SIG-M5 treated with dmso at 0.1 percent for 504 hours (cell line): ENCODE results near the gene KBTBD13.
"Not testable (repeated sequence)": the region's sequence is repeated elsewhere in the genome, so short reads cannot be mapped to it uniquely, and the experiment has no call there.

Source experiments
- DNase-seq: peaks from one replicate; lab custom pipeline; 2025; ENCODE audit not compliant: unreplicated experiment; lab: John Stamatoyannopoulos, UW

The KBTBD13 gene

DNA sequence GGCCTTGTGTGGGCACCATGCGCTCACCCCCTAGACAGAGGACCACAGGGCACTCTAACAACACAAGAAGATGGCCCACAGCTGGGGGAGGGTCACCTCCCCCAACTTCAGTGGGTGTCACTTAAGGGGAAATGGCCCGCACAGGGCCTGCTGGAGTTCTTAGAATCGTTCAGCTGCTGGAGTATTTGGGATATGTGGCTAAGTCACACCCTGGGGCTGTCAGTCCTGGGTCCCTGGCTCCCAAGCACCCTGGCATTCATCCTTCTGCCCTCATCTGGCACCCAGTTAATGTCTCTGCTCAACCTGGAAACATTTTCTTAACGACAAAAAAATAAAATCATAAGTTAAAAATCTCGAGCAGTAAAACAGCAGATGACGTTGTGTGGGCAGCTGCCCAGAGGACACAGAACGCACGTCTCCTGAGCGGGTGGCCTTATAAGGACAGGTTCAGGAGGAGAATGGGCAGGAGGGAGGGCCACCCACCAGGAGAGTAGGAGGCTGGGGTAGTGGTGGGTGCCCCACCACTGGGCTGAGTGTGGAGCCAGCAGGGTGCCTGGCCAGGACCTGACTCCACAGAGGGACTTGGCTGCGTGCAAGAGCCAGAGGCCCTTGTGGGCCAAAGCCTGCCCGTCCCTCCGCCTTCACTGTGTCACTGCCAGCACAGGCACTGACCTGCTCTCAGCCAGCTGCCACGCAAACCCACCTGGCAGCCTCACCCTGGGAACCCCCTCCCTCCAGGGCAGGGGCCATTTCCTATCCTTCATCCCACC is 11.5 kb downstream of the KBTBD13 start:
- DNase-seq: no peak

DNA sequence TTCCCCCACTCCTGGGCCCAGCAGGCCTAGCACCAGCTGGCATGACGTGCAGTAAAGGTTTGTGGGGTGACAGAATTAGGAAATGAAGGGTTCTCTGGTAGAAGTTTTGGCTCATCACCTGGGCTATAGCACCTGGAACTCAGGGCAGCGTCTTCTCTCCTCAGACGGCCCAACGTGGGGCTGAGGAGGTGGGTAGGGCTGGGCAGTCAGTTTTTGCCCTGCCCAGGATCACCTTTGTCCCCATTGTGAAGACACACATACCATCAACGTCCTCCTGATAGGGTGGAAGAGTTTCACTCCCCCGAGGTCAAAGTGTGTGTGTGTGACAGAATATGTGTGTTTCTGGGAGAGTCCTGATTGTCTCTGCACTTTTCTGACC is 12.1 kb downstream of the KBTBD13 start:
- DNase-seq: no peak

DNA sequence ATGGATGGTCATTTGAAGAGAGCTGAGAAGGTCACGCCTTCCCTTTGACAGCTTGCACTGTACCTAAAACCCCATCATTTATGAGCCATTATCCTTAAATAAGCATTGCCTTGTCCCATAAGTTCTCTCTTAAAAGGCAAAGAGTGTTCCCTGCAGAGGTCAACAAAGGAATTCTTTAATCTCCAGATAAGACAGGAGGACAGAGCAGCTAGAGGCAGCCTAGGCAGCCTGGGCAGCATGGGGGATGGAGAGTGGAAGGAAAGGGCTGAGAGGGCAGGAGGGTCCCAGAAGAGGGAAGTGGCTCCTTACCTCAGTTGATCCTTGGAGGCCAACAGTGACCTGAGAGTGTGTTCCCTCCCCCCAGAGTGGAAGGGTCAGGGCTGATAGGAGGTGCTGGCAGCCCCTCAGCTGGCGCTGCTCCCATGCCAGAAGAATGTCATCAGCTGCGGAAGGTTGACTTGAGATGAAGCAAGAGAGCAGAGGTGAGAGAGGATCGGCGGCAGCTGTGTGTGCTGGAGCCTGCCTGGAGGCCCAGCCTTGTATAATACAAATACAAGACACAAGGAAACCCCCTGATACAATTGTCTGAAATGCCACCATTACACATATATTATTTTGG is 12.8 kb downstream of the KBTBD13 start:
- no peak for DNase-seq

DNA sequence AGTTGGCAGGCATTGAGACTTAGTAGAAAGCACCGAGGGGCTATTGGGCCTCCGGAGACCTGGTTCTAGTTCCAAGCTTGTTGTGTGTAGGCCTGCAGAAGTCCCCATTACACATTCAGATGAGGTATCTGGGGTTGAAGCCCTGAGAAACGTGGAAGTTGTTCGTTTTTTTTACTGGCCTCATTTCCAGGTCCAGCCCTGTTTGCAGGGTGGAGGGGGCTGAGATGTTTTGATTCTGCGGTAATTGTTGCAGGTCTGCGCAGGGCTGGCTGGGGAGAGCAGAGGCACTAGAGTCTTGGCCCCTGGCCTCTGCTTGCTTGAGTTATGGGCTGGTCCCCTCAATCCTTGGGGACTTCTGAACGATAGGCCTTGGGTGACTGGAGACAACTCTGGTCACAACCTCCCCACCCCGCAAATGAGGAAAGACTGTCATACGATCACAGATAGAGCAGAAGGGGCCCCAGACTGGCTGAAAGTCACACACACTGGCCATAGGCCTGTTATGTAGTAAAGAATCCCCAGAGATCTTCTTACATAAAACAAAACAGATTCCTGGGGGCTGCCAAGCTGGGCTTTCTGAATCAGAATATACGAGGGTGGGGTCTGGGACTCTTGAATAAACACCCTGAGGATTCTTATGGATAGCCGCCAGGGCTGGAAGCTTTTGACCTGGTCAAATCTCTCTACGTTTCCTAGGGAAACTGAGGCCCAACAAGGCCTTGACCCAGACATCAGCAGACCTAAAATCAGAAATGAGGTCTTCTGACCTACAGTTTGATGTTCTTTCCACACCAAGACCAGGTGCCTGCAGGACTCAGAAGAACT is 15.6 kb downstream of the KBTBD13 start:
- DNase-seq: no peak

DNA sequence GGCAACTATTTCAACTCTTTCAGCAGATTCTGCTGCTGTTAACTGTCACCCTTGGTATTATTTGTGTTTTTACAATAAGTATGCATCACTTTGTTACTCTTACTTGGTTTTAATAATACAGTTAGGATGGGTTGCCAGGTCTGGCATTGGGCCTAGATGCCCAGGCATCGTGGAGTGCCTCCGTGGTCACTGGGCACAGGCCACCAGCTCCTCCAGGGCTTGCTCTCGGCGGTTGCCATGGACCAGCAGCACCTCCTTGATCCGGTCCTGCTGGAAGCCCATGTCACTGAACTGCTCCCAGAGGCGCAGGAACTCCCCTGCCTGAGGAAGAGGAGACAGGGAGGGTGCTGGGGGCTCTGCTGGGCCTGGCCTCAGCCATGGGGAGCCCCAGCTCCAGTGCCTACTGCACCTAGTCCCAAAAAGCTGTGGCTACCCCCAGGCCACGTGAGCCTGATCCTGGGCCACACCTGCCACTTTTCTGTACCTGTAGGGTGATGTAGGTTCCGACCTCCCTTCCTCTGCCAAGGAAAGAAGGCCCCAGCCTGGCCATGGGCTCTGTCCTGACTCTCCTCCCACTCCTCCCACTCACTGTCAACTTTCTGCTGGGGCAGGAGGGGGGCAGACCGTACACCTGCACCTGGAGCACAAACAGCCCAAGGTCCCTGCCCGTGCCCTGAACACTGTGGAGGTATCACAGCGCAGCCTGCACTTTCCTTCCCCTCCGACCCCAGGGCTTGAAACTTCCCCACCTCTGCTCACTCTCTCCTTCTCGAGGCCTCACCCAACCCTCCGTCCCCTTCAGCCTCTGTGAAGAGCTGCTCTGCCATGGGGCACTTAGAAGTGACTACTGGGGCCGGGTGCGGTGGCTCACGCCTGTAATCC is 16.6 kb downstream of the KBTBD13 start:
- DNase-seq: no peak

DNA sequence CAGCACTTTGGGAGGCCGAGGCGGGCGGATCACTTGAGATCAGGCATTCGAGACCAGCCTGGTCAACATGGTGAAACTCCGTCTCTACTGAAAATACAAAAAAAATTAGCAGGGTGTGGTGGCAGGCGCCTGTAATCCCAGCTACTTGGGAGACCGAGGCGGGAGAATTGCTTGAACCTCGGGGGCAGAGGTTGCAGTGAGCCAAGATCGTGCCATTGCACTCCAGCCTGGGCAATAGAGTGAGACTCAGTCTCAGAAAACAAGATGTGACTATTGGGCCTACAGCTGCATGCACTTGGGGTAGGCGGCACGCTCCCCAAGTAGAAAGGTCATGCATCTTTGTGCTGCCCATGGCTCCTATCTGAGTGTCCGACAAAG is 17.2 kb downstream of the KBTBD13 start:
- not testable (repeated sequence) for DNase-seq

DNA sequence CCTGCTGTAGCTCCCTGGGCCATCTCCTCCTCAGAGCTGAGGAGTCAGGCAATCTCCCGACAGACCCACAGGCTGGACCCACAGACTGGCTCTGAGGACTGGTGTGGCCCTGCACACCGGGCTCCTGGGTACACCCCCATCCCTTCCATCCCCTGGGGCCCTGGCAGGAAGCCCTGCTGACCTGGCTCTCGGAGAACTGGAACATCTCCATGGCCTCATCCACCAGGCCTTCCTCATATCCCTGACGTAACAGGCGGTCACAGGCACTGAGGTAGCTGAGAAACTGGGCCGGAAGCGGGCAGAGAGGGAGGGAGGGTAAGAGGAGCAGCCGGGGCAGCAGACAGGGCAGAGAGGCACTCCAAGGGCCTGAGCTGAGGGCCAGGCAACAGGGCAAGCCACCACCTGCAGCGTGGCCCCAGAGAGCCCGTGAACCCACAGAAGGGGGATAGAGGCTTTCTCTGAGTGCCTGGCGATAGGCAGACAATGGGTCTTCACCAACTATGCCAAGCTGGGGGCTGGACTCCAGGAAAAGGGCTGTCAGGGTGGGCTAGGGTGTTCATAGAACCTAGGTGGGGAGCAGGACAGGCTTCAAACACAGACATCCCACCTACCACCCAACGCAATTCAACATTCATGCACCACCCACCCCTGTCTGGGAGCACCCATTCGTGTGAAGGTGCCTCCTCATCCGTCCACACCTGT is 17.9 kb downstream of the KBTBD13 start:
- DNase-seq: no peak

DNA sequence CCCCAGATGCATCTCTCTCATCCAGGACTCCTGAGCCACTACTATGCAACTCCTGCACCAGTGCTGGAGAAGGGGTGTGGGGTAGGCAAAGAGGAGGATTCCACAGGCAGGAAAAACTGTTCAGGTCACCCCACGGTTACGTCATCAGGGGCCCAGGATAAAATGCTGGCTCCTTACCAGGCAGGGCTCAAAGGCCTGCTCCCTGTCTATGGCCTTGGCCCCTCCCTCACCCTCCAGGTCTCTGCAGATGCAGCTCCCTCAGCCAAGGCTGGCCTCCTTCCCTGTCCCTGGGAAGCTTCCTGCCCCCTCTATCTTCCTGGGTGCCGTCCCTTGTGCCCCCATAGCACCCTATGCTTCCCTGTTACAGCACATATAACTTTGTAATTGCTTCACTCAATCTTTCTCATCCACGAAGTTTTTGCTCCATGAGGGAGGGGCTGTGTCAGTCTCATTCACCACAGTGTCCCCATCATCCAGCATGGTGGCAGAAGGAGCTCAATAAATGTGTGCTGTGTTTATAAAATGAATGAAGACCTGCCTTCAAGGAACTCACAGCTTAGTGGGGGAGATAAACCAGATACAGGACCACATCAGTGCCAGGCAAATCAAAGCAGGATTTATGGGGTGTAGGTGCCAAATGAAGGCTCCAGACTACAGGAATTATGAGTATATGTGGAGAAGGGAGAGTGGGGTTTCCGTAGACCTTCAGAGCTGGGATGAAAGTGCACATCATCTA is 18.6 kb downstream of the KBTBD13 start:
- no peak for DNase-seq

DNA sequence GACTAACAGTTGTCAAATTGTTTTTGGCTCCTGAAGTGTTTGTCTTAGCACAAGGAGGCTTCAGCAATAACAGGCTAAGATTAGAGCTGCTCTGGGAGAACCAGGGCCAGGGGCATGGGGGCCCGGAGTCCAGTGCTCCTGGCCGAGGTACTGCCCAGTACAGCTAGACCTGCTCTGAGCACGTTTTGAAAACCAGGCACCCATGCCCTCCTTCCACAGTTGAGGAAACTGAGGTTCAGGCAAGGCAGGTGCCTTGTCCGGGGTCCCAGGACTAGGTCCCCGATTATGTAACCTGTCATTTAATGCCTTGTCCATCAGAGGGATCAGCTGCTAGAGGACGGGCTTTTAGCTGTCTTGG is 19.2 kb downstream of the KBTBD13 start:
- no peak for DNase-seq

DNA sequence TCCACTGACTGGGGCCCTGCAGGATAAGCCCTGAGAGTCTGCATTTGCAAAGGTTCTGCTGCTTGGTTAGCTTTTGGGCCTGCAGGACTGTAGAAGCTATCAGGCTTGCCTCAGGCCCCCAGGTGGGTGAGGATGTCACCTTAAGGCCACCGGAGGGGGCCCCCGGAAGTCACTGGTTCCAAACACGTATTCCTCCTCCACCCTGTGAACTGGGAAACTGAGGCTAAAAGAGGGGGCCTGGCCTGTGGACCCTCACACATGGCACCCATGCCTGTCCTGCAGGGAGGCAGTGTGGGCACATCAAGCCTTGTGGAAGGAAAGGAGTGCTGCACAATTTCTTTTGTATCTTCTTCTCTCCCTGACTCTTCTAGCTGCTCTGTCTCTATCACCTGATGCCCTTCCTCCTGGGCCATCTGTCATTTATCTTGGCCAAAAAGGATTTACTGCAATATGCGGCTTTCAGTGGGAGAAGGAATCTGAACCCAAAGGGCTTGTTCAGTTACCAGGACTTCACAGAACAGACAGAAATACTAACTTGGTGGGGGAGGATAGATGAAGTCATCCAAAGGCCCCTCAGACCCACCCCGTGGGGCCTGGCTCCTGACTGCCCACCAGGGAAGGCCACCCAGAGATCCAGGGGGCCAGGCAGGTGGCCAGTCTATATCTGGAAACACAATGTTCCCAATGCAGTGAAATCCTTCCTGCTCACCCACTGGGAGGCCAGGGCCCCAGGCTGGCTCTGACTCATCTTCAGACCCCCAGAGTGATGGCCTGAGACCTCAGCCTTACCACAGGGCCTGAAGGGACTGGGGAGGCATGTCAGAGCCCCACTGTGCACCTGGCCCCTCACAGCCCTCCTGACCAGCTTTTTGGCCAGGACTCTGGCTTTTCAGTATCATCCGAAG is 20.2 kb downstream of the KBTBD13 start:
- no peak for DNase-seq

DNA sequence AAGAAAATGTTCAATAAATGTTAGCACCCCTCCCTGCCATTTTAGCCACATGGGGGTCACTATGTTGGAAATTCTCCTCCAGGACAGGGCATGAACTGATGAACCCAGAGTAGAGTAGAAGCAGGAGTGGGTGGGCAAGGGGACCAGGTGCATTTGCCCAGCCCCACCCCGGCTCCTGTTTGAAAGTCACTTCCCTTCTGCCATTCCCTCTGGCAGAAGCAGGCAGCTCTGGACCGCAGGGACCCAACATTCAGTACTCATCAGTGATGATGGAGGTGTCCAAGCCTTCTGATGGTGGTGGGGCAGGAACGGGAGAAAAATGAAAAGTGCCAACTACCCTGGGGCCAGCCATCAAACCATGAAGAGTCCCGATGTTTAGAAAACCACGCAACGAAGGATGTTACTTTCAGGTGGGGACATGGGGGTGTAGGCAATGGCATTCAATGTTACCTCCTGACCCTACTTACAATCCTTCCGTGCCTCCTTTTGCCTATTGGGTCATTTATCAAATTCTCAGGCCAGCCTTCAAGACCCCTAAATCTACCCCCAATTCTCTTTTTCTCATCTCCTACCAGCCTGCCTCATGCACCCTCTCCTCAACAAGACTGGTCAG is 21.2 kb downstream of the KBTBD13 start:
- no peak for DNase-seq

DNA sequence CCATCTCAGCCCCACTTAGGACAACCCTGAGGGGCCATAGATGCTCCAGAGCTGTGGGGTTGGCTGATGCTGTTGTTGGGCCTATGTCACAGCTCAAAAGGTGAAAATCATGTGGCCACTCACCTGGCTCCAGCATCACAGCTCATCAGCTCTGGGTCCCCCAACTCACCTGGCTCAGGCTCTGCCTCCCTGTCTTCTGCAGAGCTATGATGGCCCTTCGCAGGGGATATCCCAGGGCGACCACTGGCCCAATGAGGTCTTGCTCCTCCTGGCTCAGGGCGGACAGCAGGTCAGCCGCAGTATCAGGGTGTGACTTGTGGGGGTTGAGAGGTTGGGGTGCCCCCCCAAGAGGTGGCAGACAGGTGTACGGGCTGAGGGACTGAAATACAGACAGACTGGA is 22.8 kb downstream of the KBTBD13 start:
- no peak for DNase-seq

DNA sequence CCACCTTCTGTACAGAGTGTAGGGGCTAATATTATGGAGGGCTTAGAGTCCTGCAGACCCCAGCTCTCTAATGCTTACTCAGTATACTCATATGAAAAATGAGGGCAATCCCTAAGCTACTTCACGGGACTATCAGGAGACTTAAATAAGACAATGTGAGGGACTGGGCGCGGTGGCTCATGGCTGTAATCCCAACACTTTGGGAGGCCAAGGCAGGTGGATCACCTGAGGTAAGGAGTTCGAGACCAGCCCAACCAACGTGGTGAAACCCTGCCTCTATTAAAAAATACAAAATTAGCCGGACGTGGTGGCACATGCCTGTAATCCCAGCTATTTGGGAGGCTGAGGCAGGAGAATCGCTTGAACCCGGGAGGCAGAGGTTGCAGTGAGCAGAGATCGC is 23.3 kb downstream of the KBTBD13 start:
- DNase-seq: not testable (repeated sequence)

DNA sequence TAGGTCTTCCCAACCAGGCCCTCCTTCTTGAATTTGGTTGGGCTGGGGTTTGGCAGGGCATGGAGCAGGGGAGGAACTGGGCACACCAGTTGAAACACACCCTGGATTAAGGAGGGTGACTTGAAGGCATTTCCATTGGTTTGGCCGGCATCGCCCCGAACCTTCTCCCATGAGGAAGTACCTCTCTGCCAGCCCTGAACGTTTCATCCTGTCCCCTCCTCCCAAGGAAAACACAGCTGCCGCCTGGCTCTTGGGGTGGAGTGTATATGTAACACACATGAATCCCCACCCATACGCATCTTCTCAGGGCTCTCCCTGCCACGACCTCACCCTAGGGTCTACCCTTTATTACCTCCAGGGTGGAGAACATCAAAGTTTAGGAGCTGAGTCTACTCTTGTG is 23.9 kb downstream of the KBTBD13 start:
- no peak for DNase-seq

DNA sequence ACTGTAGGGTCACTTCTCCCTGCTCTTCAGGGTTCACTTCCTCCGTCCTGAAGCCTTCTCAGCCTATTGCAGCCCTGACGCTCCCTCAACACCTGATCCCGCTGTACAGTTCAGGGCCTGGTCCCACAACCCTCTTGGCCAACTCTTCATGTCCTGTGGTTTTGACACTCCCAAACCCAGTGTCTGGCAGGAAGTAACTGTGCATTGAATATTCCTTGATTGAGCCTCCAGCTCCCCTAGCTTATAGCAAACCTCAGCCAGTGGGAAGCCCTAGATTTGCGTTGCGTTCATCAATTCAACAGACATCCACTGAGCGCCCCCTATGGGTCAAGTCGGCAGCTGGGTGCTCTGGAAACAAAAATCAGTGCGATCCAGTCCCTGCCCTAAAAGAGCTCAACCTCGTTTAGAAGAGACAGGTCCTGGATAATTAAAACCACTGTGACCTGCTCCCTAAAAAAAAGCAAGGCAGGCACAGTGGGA is 24.9 kb downstream of the KBTBD13 start:
- DNase-seq: peak; percentile 20

DNA sequence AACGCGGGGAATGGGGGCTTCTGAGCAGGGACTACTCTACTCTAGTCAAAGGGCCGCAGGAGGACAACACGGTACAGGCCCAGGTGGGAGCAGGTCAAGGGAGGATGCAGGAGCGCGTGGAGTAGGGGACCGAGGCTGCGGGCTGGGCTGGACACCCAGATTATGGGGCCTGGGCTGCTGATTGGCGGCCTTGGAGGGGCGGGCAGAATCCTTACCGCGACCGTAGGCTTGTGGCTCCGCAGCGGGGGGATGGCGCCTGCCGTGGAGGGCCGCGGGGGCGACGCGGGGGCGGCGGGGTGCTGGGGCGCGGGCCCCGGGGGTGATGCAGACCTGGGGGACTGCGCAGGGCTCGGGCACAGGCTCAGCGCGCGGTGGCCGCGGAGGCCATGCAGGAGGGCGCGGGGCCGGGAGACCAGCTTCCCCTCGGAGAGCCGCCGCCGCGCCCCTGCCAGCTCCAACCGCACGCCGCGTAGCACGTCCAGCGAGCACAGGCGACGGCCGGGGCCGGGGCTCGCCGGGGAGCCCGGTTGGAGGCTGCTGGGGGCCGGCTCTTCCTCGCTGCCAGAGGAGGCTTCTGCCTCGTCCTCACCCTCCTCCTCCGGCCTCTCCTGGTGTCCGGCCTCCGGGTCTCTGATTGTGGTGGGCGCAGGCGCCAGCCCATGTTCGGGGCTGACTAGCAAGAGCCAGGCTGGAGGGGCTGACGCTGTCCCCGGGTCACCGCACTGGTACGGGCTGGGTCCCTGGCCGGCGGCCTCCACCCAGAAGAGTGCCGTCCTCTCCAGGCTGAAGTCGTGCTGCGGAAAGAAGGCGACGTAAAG is 25.6 kb downstream of the KBTBD13 start:
- no peak for DNase-seq

DNA sequence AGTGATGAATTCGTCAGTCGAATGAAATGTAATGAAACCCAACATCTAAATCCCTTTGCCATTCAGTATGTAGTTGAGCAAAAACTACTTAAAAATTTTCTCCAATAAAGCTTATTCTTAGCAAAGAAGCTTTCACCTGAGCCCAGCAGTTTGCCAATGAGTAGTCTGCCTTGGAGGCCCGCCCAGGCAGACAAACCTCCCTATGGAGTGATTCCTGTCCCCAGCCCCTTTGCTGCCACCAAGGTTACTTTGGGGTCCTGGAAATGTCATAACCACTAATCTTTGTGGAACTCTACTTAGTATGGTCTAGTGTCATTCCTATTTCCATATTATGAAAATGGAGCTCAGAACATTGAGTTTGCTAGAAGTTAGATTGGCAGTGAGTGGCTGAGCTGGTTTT is 26.4 kb downstream of the KBTBD13 start:
- no peak for DNase-seq
